NCI-H2107 treated with DMSO at 0.1 percent for 48 hours (cell line): ENCODE data around the gene NKIRAS1.

Experiments
- DNase-seq: peaks from one replicate; lab custom pipeline; 2025; ENCODE audit not compliant: unreplicated experiment; lab: John Stamatoyannopoulos, UW

Gene NKIRAS1

DNA sequence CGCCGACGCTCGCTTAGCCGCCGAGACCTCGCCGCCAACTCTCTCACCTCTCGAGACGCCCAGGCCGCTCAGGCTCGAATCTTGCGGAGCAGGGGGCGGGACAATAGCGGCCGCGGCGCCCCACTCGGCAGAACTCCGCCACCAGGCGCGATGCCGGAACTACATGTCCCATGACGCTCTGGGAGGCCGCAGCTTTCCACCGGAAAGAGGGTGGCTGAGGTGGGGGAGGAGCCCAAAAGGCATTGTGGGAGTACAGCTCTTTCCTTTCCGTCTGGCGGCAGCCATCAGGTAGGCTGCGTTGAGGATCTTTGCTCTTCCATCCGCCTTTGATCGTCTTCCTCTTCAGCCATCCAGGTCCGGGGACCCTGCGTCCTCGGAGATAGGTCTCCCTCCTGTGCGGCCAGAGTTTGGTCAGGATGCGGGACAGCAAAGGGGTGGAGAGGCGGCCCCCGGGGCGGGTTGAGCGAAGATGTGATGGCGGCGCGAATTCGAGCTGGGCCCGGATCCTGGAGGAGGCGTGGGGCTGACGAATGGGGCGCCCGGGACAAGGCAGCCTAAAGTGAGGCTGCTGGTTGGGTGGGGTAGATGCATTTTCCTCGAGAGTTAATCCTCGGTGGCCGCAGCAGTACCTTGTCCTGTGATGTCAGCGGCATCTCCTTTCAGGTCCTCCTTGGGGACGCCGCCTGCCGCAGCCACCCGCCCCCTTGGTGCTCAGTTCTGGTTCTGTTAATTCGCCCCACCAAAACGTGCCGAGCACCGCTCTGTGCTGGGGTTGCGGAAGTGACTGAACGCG is at the start of gene NKIRAS1, which contains the start of gene RPL15:
Gene NKIRAS1 (minus strand): TSS at position 105 of the 793 bp plus-strand sequence. CDS start 6,086 bp downstream, outside the sequence.
Gene RPL15 (plus strand): TSS at position 247 of the 793 bp plus-strand sequence. CDS start 728 bp downstream, outside the sequence.
- DNase-seq = peak; percentile 80

DNA sequence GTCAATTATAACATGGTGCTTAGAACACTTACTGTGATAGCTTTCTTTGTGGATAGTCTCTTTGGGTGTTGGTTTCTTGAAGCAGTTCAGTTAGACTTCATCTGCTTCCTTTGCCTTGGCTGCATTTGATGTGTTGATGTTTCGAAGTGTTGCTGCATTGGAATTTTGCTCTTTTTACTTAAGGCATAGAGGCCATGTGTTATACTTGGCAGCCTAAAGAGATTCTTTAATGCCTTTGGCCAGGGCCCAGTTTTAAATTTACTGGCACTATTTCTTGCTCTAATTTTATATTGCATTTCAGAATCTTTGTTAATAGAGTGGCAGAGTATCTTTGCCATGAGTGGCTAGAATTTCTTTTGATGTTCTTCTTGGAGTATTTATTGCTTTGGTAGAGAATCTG is 49.5 kb upstream of the NKIRAS1 start:
- DNase-seq = no peak

DNA sequence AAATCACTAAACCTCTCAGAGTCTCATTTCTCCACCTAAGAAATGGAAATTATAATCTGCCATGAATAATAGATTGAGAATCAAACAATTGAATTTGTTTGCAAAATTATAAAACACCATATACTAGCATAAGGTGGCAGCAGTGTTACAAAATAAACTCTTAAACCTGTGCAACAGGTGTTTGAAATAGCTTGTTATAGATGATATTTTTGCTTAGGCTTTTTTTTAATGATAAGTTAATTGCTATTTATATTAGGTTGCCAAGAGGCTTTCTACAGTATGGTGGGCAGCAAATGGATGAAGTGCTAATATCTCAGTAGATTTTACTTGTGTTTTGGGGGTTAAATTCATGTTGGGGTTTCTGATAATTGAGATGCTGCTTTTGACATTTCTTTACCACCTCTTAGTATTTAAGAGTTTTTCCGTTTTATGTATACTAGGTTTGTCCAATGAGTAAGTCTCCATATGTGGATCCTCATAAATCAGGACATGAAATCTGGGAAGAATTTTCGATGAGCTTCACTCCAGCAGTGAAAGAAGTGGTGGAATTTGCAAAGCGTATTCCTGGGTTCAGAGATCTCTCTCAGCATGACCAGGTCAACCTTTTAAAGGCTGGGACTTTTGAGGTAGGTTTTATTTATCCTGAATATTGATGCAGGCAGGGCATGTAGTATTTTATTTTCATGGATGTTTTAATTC is 47.9 kb upstream of the NKIRAS1 start:
- no peak for DNase-seq

- no peak for DNase-seq
Measured at GRCh38 chr3:23961913-23962312, 45.1 kb upstream of the NKIRAS1 start.

DNA sequence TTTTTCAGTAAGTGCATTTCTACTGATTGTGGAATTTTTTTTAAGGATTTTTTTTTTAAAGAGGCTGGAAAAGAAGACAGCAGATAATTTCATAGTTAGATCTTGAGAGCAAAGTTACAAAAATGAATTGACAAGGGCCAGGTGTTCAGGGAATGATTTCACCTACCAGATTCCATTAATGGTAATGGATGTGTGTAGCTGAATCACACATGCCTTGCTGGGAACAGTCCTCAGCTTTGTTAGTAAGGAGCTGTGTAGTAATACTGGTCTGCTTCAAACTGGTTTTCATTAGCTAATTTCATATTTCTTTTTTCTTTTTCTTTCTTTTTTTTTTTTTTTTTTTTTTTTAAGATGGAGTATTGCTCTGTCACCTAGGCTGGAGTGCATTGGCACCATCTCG is 44.3 kb upstream of the NKIRAS1 start:
- DNase-seq = no peak

GRCh38 chr3:23960649-23961048 is 43.9 kb upstream of the NKIRAS1 start:
- DNase-seq = no peak

GRCh38 chr3:23959135-23959900 is 42.5 kb upstream of the NKIRAS1 start:
- no peak for DNase-seq

DNA sequence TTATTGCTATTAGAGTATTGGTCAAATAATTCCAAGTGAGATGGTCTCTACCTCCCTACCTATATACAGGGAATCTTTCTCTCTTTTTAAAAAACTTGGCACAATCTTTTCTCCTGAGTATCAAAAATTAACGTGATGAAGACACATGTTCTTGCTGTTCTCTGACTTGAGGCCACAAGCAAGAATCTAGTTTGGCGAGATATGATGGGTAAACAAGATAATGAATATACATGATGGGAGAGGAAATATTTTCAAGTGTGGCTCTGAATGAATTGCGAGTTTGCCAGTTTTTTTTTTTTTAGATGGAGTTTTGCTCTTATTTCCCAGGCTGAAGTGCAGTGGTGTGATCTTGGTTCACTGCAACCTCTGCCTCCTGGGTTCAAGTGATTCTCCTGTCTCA is 39.9 kb upstream of the NKIRAS1 start:
- DNase-seq = no peak

GRCh38 chr3:23954144-23954543 is 37.4 kb upstream of the NKIRAS1 start:
- no peak for DNase-seq

DNA sequence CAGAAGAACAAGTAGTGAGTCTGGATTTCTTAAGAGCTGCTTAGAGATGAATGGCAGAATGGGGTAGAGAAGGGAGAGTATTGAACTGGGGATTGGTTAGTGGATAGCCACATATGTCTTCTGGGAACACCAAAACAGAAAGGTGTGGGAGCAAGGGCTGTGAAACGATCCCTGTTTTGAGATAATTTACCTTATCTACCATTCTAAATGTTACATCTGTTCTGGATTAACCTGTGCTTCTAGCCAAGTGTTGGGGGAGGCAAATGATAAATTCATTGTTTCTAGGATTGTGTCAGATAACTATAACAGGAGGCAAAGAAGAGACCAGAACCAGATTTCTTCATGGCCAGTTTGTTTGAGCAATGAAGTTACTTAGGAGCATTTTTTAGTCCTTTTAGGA is 36.7 kb upstream of the NKIRAS1 start:
- no peak for DNase-seq

DNA sequence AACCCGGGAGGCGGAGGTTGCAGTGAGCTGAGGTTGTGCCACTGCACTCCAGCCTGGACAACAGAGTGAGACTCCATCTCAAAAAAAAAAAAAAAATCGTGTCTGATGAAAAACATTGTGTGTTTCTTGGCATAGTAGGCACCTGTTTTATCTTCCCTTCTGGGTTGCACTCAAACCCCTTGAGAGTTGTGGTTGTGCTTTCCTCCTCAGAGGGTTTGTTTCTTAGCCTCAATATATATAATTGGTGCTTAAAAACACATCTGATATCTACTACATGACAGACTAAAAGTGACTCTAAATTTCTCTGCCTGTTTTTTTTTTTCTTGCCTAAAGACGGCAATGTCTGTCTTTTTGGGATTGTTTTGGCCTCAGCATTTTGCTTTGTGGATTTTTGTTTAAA is 35.9 kb upstream of the NKIRAS1 start:
- DNase-seq = no peak

DNA sequence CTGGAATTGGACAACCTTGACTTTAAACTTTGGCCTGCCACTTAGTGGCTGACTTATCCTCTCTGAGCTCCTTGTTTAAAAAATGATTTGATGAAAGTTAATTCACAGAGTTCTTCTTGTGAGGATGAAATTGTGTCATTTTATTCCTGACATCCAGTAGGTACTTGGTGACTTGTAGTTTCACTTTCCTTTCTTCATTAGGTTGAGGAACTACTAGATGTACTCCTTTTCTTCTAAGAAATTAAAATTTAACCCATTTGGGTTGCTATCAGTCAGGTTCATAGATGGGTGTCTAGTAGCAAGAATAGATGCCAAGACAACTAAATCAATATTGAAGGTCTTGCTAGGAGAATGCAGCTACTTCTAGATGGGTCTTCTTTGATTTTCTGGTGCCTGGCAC is 33.5 kb upstream of the NKIRAS1 start:
- DNase-seq = no peak

DNA sequence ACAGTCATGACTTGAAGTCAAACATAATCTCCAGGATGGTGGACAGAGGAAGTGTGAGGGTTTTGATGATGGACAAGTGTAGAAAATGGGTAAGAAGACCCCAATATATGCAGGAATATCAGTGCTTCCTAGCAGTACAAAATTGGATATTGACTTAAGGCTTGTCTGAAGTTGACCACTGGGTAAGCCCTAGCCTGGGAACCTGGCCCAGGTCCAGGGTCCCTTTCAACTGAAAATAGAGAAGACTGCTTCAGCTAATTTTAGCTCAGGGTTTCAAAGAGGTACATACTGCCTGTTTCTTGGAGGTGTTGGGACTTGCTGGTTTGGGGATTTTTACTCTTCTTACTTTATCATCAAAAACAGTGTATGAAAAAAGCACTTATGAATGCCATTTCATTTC is 33.0 kb upstream of the NKIRAS1 start:
- no peak for DNase-seq

- no peak for DNase-seq
Measured at GRCh38 chr3:23948761-23949160, 32.0 kb upstream of the NKIRAS1 start.

GRCh38 chr3:23945913-23946687 is 29.3 kb upstream of the NKIRAS1 start:
- DNase-seq = peak; percentile 50

- no peak for DNase-seq
Measured at GRCh38 chr3:23945663-23945912, 28.8 kb upstream of the NKIRAS1 start.

DNA sequence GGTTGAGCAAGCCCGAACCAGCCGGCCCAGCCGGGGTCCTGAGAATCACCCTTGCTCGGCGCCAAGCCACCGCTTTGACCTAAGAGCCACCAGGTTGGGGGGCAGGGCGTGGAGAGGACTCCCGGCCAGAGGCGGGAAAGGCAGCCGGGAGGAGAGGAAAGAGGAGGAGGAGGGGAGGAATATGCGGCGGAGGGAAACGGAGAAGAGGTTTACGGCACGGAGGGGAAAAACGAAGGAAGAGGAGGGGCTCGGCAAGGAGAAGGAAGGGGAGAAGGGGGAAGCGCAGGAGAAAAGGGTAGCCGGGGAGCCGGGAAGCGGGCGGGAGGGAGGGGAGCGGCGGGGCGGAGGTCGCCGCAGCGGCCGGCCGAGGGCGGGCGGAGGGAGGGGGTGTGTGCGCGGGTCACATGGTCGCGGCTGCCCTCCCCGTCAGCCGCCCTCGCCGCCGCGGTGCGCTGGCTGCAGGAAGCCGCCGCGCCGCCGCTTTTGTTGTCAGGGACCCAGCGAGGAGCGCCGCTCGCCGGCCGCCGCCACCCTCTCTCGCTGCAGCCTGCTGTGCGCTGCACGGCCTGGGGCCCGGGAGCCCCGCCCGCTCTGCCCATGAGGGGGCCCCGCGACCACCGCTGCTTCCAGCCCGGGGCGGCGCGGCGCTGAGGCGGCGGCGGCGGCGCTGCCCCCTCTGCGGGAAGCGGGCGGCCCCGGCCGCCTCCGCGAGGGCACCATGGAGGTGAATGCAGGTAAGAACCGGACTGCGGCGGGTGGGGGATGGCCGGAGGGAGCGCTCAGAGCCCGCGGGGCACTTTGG is 28.3 kb upstream of the NKIRAS1 start, which contains the start of gene NR1D2:
Gene NR1D2 (plus strand): TSS at position 426 of the 802 bp plus-strand sequence. CDS start 293 bp downstream, at position 719.
- DNase-seq = no peak

- DNase-seq = peak; percentile 9
Measured at GRCh38 chr3:23944007-23944783, 27.4 kb upstream of the NKIRAS1 start.

DNA sequence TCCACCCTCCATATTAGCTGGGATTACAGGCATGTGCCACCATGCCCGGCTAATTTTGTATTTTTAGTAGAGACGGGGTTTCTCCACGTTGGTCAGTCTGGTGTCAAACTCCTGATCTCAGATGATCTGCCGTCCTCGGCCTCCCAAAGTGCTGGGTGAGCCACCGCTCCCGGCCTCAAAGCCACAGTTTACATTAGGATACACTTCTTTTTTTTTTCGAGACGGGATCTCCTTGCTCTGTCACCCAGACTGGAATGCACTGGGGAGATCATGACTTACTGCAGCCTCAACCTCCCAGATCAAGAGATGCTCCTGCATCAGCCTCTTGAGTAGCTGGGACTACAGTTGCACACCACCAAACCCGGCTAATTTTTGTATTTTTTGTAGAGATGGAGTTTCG is 25.8 kb upstream of the NKIRAS1 start:
- no peak for DNase-seq
